Putamen (tissue), 1 donor: ENCODE measurements around the gene SULT1C2.
"Not testable (repeated sequence)": the region's sequence is repeated elsewhere in the genome, so short reads cannot be mapped to it uniquely, and the experiment has no call there.

ENCODE experiments used
- DNase-seq: peaks from one replicate; pipeline ENCODE4 v3.0.0-alpha.2; 2016; ENCODE audit warnings: low spot score

The SULT1C2 gene

GRCh38 chr2:108351889-108352288, 63.2 kb downstream of the SULT1C2 start:
- DNase-seq, result no peak

- DNase-seq, result no peak
Measured at GRCh38 chr2:108354136-108354535, 65.4 kb downstream of the SULT1C2 start.

- DNase-seq, result no peak
Measured at GRCh38 chr2:108355906-108356734, 67.4 kb downstream of the SULT1C2 start.

- DNase-seq, result not testable (repeated sequence)
Measured at GRCh38 chr2:108359336-108359735, 70.6 kb downstream of the SULT1C2 start.
